Osteocyte (in vitro differentiated cells): ENCODE measurements around the gene KAZN. TPM values are rescaled to one million over a fixed set of nuclear protein-coding genes. Genes with fewer than 3 reads are reported as not detected.

Experiments used
- DNase-seq: peaks from one replicate; pipeline ENCODE4 v3.0.0; 2021; ENCODE audit warnings: mixed read lengths; ENCODE audit not compliant: unreplicated experiment; ENCODE audit errors: extremely low spot score
- H3K27ac Mint-ChIP-seq: one replicate; pipeline ENCODE4 v1.8.0; 2021; ENCODE audit warnings: mild to moderate bottlenecking, mixed read lengths; ENCODE audit not compliant: unreplicated experiment
- H3K27me3 Mint-ChIP-seq: one replicate; pipeline ENCODE4 v1.8.0; 2021; ENCODE audit warnings: mixed read lengths; ENCODE audit not compliant: unreplicated experiment
- H3K36me3 Mint-ChIP-seq: one replicate; pipeline ENCODE4 v1.8.0; 2021; ENCODE audit warnings: mixed read lengths; ENCODE audit not compliant: unreplicated experiment
- H3K4me1 Mint-ChIP-seq: one replicate; pipeline ENCODE4 v1.8.0; 2021; ENCODE audit warnings: mixed read lengths; ENCODE audit not compliant: unreplicated experiment
- H3K4me3 Mint-ChIP-seq: one replicate; pipeline ENCODE4 v1.8.0; 2021; ENCODE audit warnings: mild to moderate bottlenecking, moderate library complexity, mixed read lengths; ENCODE audit not compliant: unreplicated experiment
- H3K9me3 Mint-ChIP-seq: one replicate; pipeline ENCODE4 v1.8.0; 2021; ENCODE audit warnings: mixed read lengths; ENCODE audit not compliant: unreplicated experiment
- total RNA-seq: library from RNA; stranded (reverse); gene quantifications from 2 replicates; pipeline ENCODE4 v1.2.1, GENCODE V29; 2021
- TF ChIP-seq, protein P1 (sequence below): fragments of 200-600 bp; sonication (generic); IDR thresholded peaks from 2 replicates; pipeline ENCODE4 v1.5.0; 2021; ENCODE audit warnings: antibody characterized with exemption, mild to moderate bottlenecking, moderate library complexity

Gene KAZN
- total RNA-seq, 1 donor from 2014 or later = 47.1 TPM

DNA sequence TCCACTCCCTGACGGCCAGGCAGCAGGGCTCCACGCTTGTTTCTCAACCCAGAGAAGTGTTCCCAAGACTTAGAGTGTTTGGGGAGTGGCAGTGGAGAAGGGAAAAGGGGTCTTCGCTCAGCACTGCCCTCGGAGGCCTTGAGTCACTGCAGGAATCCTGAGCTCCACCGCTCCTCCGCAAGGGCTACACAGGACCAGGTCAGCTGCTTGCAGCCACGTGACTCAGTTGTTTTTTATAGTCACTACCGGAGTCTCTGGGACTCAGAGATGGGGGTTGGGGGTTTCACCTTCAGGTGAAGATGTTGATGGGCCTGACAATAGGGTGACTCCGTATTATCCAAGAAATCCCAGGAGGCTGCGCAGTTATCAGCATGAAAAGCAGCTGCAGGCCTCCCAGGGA, 478.9 kb downstream of the KAZN start:
- Mint-ChIP-seq H3K9me3 (no peaks in the 10 kb centered on the region), H3K36me3 (no peaks in the 10 kb centered on the region), H3K27me3 (no peaks in the 10 kb centered on the region), H3K4me3 (no peak overlapping the region), H3K27ac (no peak overlapping the region), H3K4me1 (no peaks in the 10 kb centered on the region)
- DNase-seq = no peak
- TF ChIP-seq, protein P1, sequence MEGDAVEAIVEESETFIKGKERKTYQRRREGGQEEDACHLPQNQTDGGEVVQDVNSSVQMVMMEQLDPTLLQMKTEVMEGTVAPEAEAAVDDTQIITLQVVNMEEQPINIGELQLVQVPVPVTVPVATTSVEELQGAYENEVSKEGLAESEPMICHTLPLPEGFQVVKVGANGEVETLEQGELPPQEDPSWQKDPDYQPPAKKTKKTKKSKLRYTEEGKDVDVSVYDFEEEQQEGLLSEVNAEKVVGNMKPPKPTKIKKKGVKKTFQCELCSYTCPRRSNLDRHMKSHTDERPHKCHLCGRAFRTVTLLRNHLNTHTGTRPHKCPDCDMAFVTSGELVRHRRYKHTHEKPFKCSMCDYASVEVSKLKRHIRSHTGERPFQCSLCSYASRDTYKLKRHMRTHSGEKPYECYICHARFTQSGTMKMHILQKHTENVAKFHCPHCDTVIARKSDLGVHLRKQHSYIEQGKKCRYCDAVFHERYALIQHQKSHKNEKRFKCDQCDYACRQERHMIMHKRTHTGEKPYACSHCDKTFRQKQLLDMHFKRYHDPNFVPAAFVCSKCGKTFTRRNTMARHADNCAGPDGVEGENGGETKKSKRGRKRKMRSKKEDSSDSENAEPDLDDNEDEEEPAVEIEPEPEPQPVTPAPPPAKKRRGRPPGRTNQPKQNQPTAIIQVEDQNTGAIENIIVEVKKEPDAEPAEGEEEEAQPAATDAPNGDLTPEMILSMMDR = no peak

DNA sequence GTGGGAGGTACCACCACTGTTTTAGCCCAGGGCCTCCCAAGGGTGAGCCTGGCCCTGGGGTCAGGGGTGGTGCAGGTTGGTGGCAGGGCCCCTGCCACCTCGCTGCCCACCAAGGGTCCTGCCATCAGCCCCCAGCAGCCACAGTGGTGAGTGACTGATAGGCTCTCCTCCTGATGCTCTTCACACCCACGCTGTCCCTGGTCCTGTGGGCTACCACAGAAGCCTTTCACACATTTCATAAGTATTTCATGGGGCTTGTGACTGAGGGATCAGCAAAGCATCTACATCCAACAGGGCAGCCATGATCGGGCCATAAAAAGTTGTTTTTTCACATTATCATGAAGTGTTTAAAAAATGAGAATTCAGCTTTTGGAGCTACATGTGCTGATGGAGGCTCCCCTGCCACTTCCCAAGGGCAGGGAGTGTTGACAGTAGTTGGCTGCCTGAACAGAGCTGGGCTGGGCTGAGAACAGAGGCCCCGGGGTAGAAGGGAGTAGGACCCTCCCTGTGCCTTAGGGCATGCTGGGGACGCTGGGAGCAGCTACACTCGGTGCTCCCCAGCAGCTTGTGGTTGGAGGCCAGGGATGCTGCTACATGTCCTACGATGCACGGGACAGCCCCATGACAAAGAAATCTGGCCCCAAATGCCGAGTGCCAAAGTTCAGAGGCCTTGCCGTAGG, 482.0 kb downstream of the KAZN start:
- Mint-ChIP-seq H3K9me3 (no peaks in the 10 kb centered on the region), H3K4me3 (no peak overlapping the region), H3K27me3 (peaks cover 2% of the 10 kb centered on the region), H3K27ac (no peak overlapping the region), H3K4me1 (no peaks in the 10 kb centered on the region), H3K36me3 (no peaks in the 10 kb centered on the region)
- no peak for DNase-seq
- TF ChIP-seq, protein P1 = no peak

DNA sequence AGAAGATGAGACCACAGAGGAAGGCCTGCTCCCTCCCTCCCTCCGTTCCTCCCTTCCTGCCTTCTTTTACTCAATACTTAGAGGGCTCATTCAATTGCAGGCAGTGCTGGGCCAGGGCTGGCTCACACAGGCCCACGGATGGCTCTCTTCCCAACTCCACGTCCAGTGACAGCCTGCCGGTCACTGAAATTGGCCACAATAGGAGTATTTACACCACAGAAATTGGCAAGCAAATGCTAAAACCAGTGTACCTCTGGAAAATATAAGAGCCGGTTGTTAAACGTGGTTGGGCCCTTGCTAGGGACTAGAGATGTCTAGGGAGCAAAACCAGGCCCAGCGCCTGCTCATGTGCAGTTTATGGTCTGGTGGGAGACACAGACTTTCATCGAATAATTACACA, 482.6 kb downstream of the KAZN start:
- no peaks in the 10 kb centered on the region for H3K4me1 Mint-ChIP-seq
- H3K9me3 Mint-ChIP-seq = no peaks in the 10 kb centered on the region
- H3K27me3 Mint-ChIP-seq = peaks cover 2% of the 10 kb centered on the region
- no peak for DNase-seq
- no peak overlapping the region for H3K4me3 Mint-ChIP-seq
- H3K36me3 Mint-ChIP-seq = no peaks in the 10 kb centered on the region
- H3K27ac Mint-ChIP-seq = no peak overlapping the region
- TF ChIP-seq, protein P1 = no peak

DNA sequence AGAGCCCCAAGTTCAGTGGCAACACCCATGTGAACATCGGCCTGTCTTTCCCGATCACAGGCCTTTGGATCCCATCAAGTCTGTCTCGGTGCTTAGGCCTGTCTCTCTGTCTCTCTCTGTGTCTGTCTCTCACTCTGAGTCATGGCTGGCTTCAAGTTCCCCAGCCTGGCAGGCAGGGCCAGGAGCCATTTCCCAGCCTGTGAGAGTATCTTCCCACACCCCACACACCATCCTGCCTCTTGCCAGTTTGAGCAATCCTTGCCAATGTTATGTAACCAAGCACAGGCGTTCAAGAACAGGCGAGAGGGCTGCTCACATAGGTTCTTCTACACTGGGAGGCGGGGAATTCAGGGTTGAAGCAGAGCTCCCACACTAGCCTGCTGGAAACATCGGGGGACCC, 485.1 kb downstream of the KAZN start:
- DNase-seq = no peak
- no peak overlapping the region for H3K27ac Mint-ChIP-seq
- no peaks in the 10 kb centered on the region for H3K4me1 Mint-ChIP-seq
- TF ChIP-seq, protein P1 = no peak
- H3K27me3 Mint-ChIP-seq = peaks cover 2% of the 10 kb centered on the region
- H3K9me3 Mint-ChIP-seq = no peaks in the 10 kb centered on the region
- no peak overlapping the region for H3K4me3 Mint-ChIP-seq
- H3K36me3 Mint-ChIP-seq = no peaks in the 10 kb centered on the region

DNA sequence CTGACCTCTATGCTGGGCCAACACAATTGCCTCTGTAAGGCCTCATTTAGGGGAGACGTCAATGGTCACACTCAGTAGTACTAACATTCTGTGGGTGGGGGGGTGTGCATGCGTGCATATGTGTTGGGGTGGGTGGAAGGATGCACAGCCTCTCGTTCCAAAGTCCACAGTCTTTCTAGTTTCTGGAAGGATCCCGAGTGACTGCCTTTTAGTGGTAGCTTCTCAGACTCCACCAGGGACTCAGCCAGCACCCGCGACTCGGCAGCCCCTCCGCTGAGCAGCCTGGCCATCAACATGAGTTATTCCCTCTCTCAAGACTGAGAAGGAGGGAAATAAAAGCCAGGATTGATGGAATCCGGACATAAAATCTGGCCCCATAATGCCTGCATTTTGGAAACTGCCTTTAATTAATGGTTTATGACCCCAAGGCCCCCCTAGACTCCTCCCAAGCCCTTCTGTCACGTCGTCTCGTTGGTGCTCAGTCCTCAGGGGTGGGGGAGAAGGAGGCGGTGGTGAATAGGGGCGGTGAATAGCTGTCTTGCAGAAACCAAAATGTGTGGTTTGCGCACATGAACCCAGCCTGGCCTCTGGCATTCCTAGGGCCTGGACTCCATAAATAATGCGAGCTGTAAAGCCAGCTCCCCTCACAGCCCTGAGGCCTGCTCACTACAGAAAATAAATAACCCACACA, 489.9 kb downstream of the KAZN start:
- DNase-seq = no peak
- no peak overlapping the region for H3K4me3 Mint-ChIP-seq
- no peaks in the 10 kb centered on the region for H3K9me3 Mint-ChIP-seq
- H3K4me1 Mint-ChIP-seq = peaks cover 10% of the 10 kb centered on the region
- TF ChIP-seq, protein P1 = no peak
- H3K36me3 Mint-ChIP-seq = no peaks in the 10 kb centered on the region
- H3K27ac Mint-ChIP-seq = no peak overlapping the region
- peaks cover 2% of the 10 kb centered on the region for H3K27me3 Mint-ChIP-seq
